GM12892 (cell line): ENCODE results near the gene CRYBG1.

ENCODE experiments used
- POLR2A ChIP-seq: IDR thresholded peaks from 2 replicates; pipeline ENCODE4 v1.6.1; 2011; ENCODE audit warnings: low read depth, low read length, control low read depth
- POLR2AphosphoS5 ChIP-seq: IDR thresholded peaks from 2 replicates; pipeline ENCODE4 v1.6.1; 2011; ENCODE audit warnings: low read depth, low read length, control low read depth

GRCh38 chr6:106546691-106547414 lies 186.3 kb downstream of the CRYBG1 start:
- TF ChIP-seq POLR2A (no peak), POLR2AphosphoS5 (no peak)
